ENCODE data around the gene TUBB4B.

GRCh38 chr9:137273095-137273490 is 32.0 kb downstream of the TUBB4B start:
- TF ChIP-seq CTCF (conservative IDR thresholded peaks at IDR 0.05; ENCODE audit: low read length) (no peak), EZH2phosphoT487 (IDR thresholded peaks at IDR 0.05; ENCODE audit: borderline replicate concordance, low read depth, low read length) (no peak)

Data from OCI-LY7 (cell line).